Esophagus muscularis mucosa (tissue), 4 donors: ENCODE results near the gene STON1. TPM values are rescaled to one million over a fixed set of nuclear protein-coding genes. Genes with fewer than 3 reads are reported as not detected.
A peak's percentile ranks its signal among the peaks of the same experiment; 100 is the strongest.
"Not testable (repeated sequence)": the region's sequence is repeated elsewhere in the genome, so short reads cannot be mapped to it uniquely, and the experiment has no call there.

ENCODE experiments used
- DNase-seq: peaks from one replicate; pipeline ENCODE4 v3.0.0-alpha.2; 2017; ENCODE audit errors: extremely low spot score
- H3K27ac ChIP-seq, 4 donors: fragments of 200-600 bp; sonication (generic); replicated peaks in 1 of 4; 1 replicate in 3 of 4; 2 replicates in 1 of 4; pipeline ENCODE4 v1.5.1; 2016 to 2019; ENCODE audit warnings: mild to moderate bottlenecking in 1 of 4
- H3K27me3 ChIP-seq, 4 donors: fragments of 200-600 bp; sonication (generic); one replicate each; pipeline versions ENCODE4 v1.5.1 to v1.6.0; 2016 to 2019
- H3K36me3 ChIP-seq, 4 donors: fragments of 200-600 bp; sonication (generic); one replicate each; pipeline ENCODE4 v1.5.1; 2016 to 2019
- H3K4me1 ChIP-seq, 4 donors: fragments of 200-600 bp; sonication (generic); one replicate each; pipeline ENCODE4 v1.5.1; 2016 to 2019
- H3K4me3 ChIP-seq, 4 donors: fragments of 200-600 bp; sonication (generic); 1 replicate in 2 of 4; 2 replicates in 2 of 4; pipeline ENCODE4 v1.5.1; 2016 to 2019; ENCODE audit warnings: mild to moderate bottlenecking in 4 of 4, moderate library complexity in 1 of 4
- H3K9me3 ChIP-seq, 4 donors: fragments of 200-600 bp; sonication (generic); 1 replicate in 3 of 4; 2 replicates in 1 of 4; pipeline ENCODE4 v1.5.1; 2016 to 2019
- CTCF ChIP-seq, 3 experiments: fragments of 200-600 bp in 2 of 3; fragments of 450-650 bp in 1 of 3; sonication (generic) in 2 of 3; IDR thresholded peaks; one replicate each; pipeline ENCODE4 v1.5.1; 2017 to 2019; ENCODE audit warnings: antibody characterized with exemption in 3 of 3, mild to moderate bottlenecking in 2 of 3, moderate library complexity in 1 of 3
- EP300 ChIP-seq: sonication (generic); formaldehyde crosslinking; IDR thresholded peaks from one replicate; pipeline ENCODE4 v1.6.1; 2017; ENCODE audit warnings: antibody characterized with exemption
- POLR2A ChIP-seq: fragments of 450-650 bp; IDR thresholded peaks from one replicate; pipeline ENCODE4 v1.6.1; 2017; ENCODE audit warnings: antibody characterized with exemption, moderate library complexity, mild to moderate bottlenecking, low read depth
- POLR2AphosphoS5 ChIP-seq, 2 donors: sonication (generic); formaldehyde crosslinking; IDR thresholded peaks; one replicate each; pipeline ENCODE4 v1.6.1; 2017; ENCODE audit warnings: antibody characterized with exemption in 2 of 2
- WGBS: methylation state at CpG from one replicate; pipeline ENCODE4 v1.1.5; 2018; 5-methylcytosine and 5-hydroxymethylcytosine counted together
- intact Hi-C: fragments of 100-400 bp; cut with DNase I; formaldehyde crosslinking; loops from one replicate; pipeline ENCODE4 v1.15.1; 2023
- total RNA-seq, 4 donors: library from RNA; depleted of rRNA; stranded (reverse); fragments of >200 nt; gene quantifications; one replicate each; pipeline versions ENCODE4 v1.1.0 to v1.2.1, GENCODE V29; 2016

Gene STON1
- total RNA-seq, 4 donors from 2014 or later: 135 to 198 (median 168) TPM

- DNase-seq: no peak
- H3K36me3 ChIP-seq: peaks cover 0 to 58% (median 20%) of the 10 kb centered on the region in 4 donors
- H3K27ac ChIP-seq: peak overlapping the region in 3 of 4 donors; percentile 33 to 54 (median 42)
- intact Hi-C loops: loop anchor here (2.0 kb wide), 1 partner anchor 58 kb away; the partner anchor contains the start of gene STON1
- TF ChIP-seq EP300 (no peak), POLR2A (no peak), POLR2AphosphoS5 (IDR thresholded peaks at IDR 0.05) (no peak), CTCF (IDR thresholded peaks at IDR 0.05) (no peak)
- whole genome bisulfite sequencing: 79% methylated on average over 1 of the region's 1 CpG
- H3K4me1 ChIP-seq: peaks cover 0 to 66% (median 59%) of the 10 kb centered on the region in 4 donors
- H3K9me3 ChIP-seq: no peaks in the 10 kb centered on the region
- no peak overlapping the region for H3K4me3 ChIP-seq
- H3K27me3 ChIP-seq: no peaks in the 10 kb centered on the region
Measured at GRCh38 chr2:48588745-48589144, 58.8 kb downstream of the STON1 start.

GRCh38 chr2:48589170-48589767, 59.3 kb downstream of the STON1 start:
- DNase-seq: no peak
- peaks cover 0 to 67% (median 59%) of the 10 kb centered on the region in 4 donors for H3K4me1 ChIP-seq
- H3K27ac ChIP-seq: peak overlapping the region in 3 of 4 donors; percentile 33 to 54 (median 42)
- H3K4me3 ChIP-seq: no peak overlapping the region
- intact Hi-C loops: loop anchor here (2.0 kb wide), 1 partner anchor 58 kb away; the partner anchor contains the start of gene STON1
- H3K27me3 ChIP-seq: no peaks in the 10 kb centered on the region
- TF ChIP-seq CTCF (IDR thresholded peaks at IDR 0.05) (peak; percentile 70 to 77 (median 72)), POLR2A (no peak), EP300 (no peak), POLR2AphosphoS5 (IDR thresholded peaks at IDR 0.05) (peak; percentile 18 to 21)
- peaks cover 4 to 58% (median 23%) of the 10 kb centered on the region in 4 donors for H3K36me3 ChIP-seq
- H3K9me3 ChIP-seq: no peaks in the 10 kb centered on the region
- WGBS: 19% methylated on average over 5 of the region's 5 CpGs

GRCh38 chr2:48590017-48590416, 60.1 kb downstream of the STON1 start:
- peak overlapping the region in 1 of 4 donors; percentile 13 for H3K27ac ChIP-seq

GRCh38 chr2:48592067-48592466, 62.1 kb downstream of the STON1 start:
- intact Hi-C loops: no loop called here
- no peak for TF ChIP-seq POLR2A
- no peak for TF ChIP-seq POLR2AphosphoS5 (IDR thresholded peaks at IDR 0.05)
- no peak for DNase-seq
- no peaks in the 10 kb centered on the region for H3K9me3 ChIP-seq
- H3K4me1 ChIP-seq: peaks cover 0 to 62% (median 53%) of the 10 kb centered on the region in 4 donors
- no peaks in the 10 kb centered on the region for H3K27me3 ChIP-seq
- no peak overlapping the region for H3K4me3 ChIP-seq
- peaks cover 4 to 64% (median 29%) of the 10 kb centered on the region in 4 donors for H3K36me3 ChIP-seq
- H3K27ac ChIP-seq: no peak overlapping the region
- WGBS: 87% methylated on average over 2 of the region's 2 CpGs

More at GRCh38 chr2:48590017-48590416, 60.1 kb downstream of the STON1 start:
- Histone ChIP-seq H3K36me3 (peaks cover 4 to 60% (median 22%) of the 10 kb centered on the region in 4 donors), H3K27me3 (no peaks in the 10 kb centered on the region), H3K4me1 (peaks cover 0 to 65% (median 58%) of the 10 kb centered on the region in 4 donors), H3K9me3 (no peaks in the 10 kb centered on the region), H3K4me3 (no peak overlapping the region)
- intact Hi-C loops: no loop called here
- TF ChIP-seq POLR2A (no peak), EP300 (no peak), CTCF (IDR thresholded peaks at IDR 0.05) (no peak), POLR2AphosphoS5 (IDR thresholded peaks at IDR 0.05) (no peak)
- no peak for DNase-seq
- 81% methylated on average over 1 of the region's 1 CpG for whole genome bisulfite sequencing

GRCh38 chr2:48596751-48597150, 66.8 kb downstream of the STON1 start:
- peaks cover 14 to 67% (median 37%) of the 10 kb centered on the region in 4 donors for H3K36me3 ChIP-seq
- not testable (repeated sequence) for DNase-seq, H3K9me3 ChIP-seq, H3K27me3 ChIP-seq, H3K4me3 ChIP-seq, H3K27ac ChIP-seq
- WGBS: 98% methylated on average over 7 of the region's 7 CpGs
- peaks cover 0 to 55% (median 45%) of the 10 kb centered on the region in 4 donors for H3K4me1 ChIP-seq
- intact Hi-C loops: loop anchor here (5.0 kb wide), 1 partner anchor 351 kb away; no protein-coding TSS in a partner anchor
